ENCODE results near the gene PPP2R5A. TPM values are rescaled to one million over a fixed set of nuclear protein-coding genes. Genes with fewer than 3 reads are reported as not detected.
"Not testable (repeated sequence)": the region's sequence is repeated elsewhere in the genome, so short reads cannot be mapped to it uniquely, and the experiment has no call there.

Gene PPP2R5A
- total RNA-seq, 1 donor from 2014 or later = 33.9 TPM

DNA sequence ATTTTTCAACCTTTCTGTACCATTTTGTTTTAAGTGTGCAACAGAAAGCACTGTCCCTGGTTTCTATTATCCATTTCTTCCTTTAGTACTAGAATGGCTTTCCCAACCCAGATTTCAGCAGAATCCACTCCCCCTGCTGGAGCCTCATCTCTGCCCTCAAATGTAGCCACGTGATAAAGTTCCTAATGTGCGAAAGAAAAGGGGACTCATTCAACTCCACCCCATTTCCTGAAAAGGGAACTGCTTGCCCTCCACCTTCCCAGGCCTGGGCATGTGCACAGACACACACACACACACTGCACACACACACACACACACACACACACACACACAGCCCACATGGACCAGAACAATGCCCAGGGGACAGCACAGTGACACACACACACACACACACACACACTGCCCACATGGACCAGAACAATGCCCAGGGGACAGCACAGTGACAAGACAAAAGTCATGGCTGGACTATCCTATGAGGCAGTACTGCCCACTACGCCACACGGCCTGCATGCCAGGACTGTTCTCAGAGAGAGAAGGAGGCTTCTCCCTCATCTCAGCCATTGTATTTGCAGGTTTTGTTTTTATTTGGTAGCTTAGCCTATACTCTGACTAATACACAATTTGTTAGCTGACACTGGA lies 96.3 kb downstream of the PPP2R5A start:
- Histone ChIP-seq H3K4me3 (no peak overlapping the region), H3K27ac (no peak overlapping the region), H3K9me3 (no peaks in the 10 kb centered on the region), H3K27me3 (no peaks in the 10 kb centered on the region), H3K36me3 (peaks cover 0 to 15% of the 10 kb centered on the region in 2 donors), H3K4me1 (no peaks in the 10 kb centered on the region)
- intact Hi-C loops (cut with DNase I) = no loop called here
- TF ChIP-seq, protein P1, sequence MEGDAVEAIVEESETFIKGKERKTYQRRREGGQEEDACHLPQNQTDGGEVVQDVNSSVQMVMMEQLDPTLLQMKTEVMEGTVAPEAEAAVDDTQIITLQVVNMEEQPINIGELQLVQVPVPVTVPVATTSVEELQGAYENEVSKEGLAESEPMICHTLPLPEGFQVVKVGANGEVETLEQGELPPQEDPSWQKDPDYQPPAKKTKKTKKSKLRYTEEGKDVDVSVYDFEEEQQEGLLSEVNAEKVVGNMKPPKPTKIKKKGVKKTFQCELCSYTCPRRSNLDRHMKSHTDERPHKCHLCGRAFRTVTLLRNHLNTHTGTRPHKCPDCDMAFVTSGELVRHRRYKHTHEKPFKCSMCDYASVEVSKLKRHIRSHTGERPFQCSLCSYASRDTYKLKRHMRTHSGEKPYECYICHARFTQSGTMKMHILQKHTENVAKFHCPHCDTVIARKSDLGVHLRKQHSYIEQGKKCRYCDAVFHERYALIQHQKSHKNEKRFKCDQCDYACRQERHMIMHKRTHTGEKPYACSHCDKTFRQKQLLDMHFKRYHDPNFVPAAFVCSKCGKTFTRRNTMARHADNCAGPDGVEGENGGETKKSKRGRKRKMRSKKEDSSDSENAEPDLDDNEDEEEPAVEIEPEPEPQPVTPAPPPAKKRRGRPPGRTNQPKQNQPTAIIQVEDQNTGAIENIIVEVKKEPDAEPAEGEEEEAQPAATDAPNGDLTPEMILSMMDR (IDR thresholded peaks at IDR 0.05) = no peak
- no peak for TF ChIP-seq POLR2A (IDR thresholded peaks at IDR 0.05)
- no peak for TF ChIP-seq POLR2AphosphoS5 (IDR thresholded peaks at IDR 0.05; ENCODE audit: insufficient read depth in 1 of 2, low read depth in 1 of 2)
- DNase-seq (ENCODE audit: extremely low spot score in 2 of 2) = no peak

DNA sequence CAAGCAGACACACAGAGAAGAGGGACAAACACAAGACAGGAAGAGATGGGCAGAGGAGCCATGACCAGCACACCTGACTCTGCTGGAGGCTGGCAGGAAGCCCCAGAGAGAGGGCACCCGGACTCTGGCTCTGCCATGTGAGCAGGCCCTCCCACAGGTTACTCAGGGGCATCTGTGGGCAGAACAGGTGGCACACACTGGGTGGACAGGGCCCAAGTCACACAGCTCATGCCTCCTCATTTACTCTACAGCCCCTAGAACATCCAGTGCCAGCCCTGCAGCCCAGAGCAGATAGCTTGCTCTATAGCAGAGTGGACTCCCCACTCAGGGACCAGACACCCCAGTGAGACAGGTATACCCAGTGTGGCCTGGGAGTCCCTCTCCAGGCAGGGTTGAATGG lies 100.8 kb downstream of the PPP2R5A start:
- Histone ChIP-seq H3K27ac (no peak overlapping the region), H3K4me3 (no peak overlapping the region), H3K36me3 (peaks cover 0 to 5% of the 10 kb centered on the region in 2 donors), H3K27me3 (no peaks in the 10 kb centered on the region), H3K4me1 (no peaks in the 10 kb centered on the region), H3K9me3 (peaks cover 2% of the 10 kb centered on the region)
- DNase-seq (ENCODE audit: extremely low spot score in 2 of 2) = no peak
- no peak for TF ChIP-seq POLR2A (IDR thresholded peaks at IDR 0.05)
- no peak for TF ChIP-seq POLR2AphosphoS5 (IDR thresholded peaks at IDR 0.05; ENCODE audit: insufficient read depth in 1 of 2, low read depth in 1 of 2)
- TF ChIP-seq, protein P1 (IDR thresholded peaks at IDR 0.05) = no peak
- intact Hi-C loops (cut with DNase I) = no loop called here

- Histone ChIP-seq H3K4me3 (no peak overlapping the region), H3K9me3 (peaks cover 2% of the 10 kb centered on the region), H3K27me3 (no peaks in the 10 kb centered on the region), H3K27ac (no peak overlapping the region), H3K36me3 (no peaks in the 10 kb centered on the region), H3K4me1 (no peaks in the 10 kb centered on the region)
- no peak for DNase-seq (ENCODE audit: extremely low spot score in 2 of 2)
- intact Hi-C loops (cut with DNase I) = no loop called here
- no peak for TF ChIP-seq POLR2A (IDR thresholded peaks at IDR 0.05)
- TF ChIP-seq, protein P1 (IDR thresholded peaks at IDR 0.05) = no peak
Observed at GRCh38 chr1:212388985-212389716, 103.9 kb downstream of the PPP2R5A start.

DNA sequence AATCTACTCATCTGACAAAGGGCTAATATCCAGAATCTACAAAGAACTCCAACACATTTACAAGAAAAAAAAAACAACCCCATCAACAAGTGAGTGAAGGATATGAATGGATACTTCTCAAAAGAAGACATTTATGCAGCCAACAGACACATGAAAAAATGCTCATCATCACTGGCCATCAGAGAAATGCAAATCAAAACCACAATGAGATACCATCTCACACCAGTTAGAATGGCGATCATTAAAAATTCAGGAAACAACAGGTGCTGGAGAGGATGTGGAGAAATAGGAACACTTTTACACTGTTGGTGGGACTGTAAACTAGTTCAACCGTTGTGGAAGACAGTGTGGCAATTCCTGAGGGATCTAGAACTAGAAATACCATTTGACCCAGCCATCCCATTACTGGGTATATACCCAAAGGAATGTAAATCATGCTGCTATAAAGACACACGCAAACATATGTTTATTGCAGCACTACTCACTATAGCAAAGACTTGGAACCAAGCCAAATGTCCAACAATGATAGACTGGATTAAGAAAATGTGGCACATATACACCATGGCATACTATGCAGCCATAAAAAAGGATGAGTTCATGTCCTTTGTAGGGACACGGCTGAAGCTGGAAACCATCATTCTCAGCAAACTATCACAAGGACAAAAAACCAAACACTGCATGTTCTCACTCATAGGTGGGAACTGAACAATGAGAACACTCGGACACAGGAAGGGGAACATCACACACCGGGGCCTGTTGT lies 110.6 kb downstream of the PPP2R5A start:
- H3K36me3 ChIP-seq; intact Hi-C loops (cut with DNase I); H3K4me3 ChIP-seq; H3K27me3 ChIP-seq; DNase-seq (ENCODE audit: extremely low spot score in 2 of 2); H3K27ac ChIP-seq; H3K4me1 ChIP-seq; H3K9me3 ChIP-seq: not testable (repeated sequence)

- H3K4me3 ChIP-seq = no peak overlapping the region
- TF ChIP-seq POLR2AphosphoS5 (IDR thresholded peaks at IDR 0.05; ENCODE audit: insufficient read depth in 1 of 2, low read depth in 1 of 2) (no peak), POLR2A (IDR thresholded peaks at IDR 0.05) (no peak)
- TF ChIP-seq, protein P1 (IDR thresholded peaks at IDR 0.05) = no peak
- DNase-seq (ENCODE audit: extremely low spot score in 2 of 2) = no peak
- no peaks in the 10 kb centered on the region for H3K9me3 ChIP-seq
- H3K27me3 ChIP-seq = no peaks in the 10 kb centered on the region
- no peaks in the 10 kb centered on the region for H3K36me3 ChIP-seq
- intact Hi-C loops (cut with DNase I) = no loop called here
- no peak overlapping the region for H3K27ac ChIP-seq
- no peaks in the 10 kb centered on the region for H3K4me1 ChIP-seq
Observed at GRCh38 chr1:212396638-212397037, 111.4 kb downstream of the PPP2R5A start.
